Effector memory CD8-positive, alpha-beta T cell (primary cell): ENCODE data around the gene RBFA.
"Not testable (repeated sequence)": the region's sequence is repeated elsewhere in the genome, so short reads cannot be mapped to it uniquely, and the experiment has no call there.

Experiments used
- ATAC-seq: fragments of 150-1000 bp; cut with Tn5 transposase; replicated peaks from 2 replicates; pipeline ENCODE4 v1.10.0; 2021; ENCODE audit warnings: mild to moderate bottlenecking, moderate library complexity
- DNase-seq, 3 experiments: peaks; one replicate each; pipeline ENCODE4 v3.0.0; 2021
- H3K27ac Mint-ChIP-seq, 2 donors: one replicate each; pipeline ENCODE4 v1.8.0; 2022; ENCODE audit warnings: mild to moderate bottlenecking in 2 of 2, mixed read lengths in 2 of 2, moderate library complexity in 2 of 2
- H3K27me3 Mint-ChIP-seq, 2 donors: one replicate each; pipeline ENCODE4 v1.8.0; 2022; ENCODE audit warnings: mixed read lengths in 2 of 2
- H3K36me3 Mint-ChIP-seq: one replicate; pipeline ENCODE4 v1.8.0; 2022; ENCODE audit warnings: mild to moderate bottlenecking, moderate library complexity, mixed read lengths; ENCODE audit not compliant: insufficient read depth
- H3K4me1 Mint-ChIP-seq, 2 donors: one replicate each; pipeline ENCODE4 v1.8.0; 2022; ENCODE audit warnings: low read depth in 2 of 2, mixed read lengths in 2 of 2
- H3K4me3 Mint-ChIP-seq, 2 donors: one replicate each; pipeline ENCODE4 v1.8.0; 2022; ENCODE audit warnings: mild to moderate bottlenecking in 2 of 2, mixed read lengths in 2 of 2, moderate library complexity in 2 of 2
- H3K9me3 Mint-ChIP-seq, 2 donors: one replicate each; pipeline ENCODE4 v1.8.0; 2022; ENCODE audit warnings: mixed read lengths in 2 of 2
- total RNA-seq, 9 experiments: gene quantifications; one replicate each; lab custom pipeline; 2026; lab: John Stamatoyannopoulos, UW

Gene RBFA
- 5.9 to 16.7 (median 10.6) reads per million in 9 experiments for total RNA-seq

GRCh38 chr18:80034068-80034851, at the start of gene RBFA:
TSS of gene RBFA (plus strand) at chr18:80034434. CDS start at chr18:80034496, 62 bp downstream.
- ATAC-seq, result peak; percentile 69
- H3K4me1 Mint-ChIP-seq, result peaks cover 14 to 22% of the 10 kb centered on the region in 2 donors
- H3K9me3 Mint-ChIP-seq, result peaks cover 5 to 8% of the 10 kb centered on the region in 2 donors
- H3K27me3 Mint-ChIP-seq, result no peaks in the 10 kb centered on the region
- peak within 1 kb of the TSS; percentile 95 to 96 for H3K27ac Mint-ChIP-seq
- DNase-seq, result peak; percentile 98 to 99 (median 99)
- H3K36me3 Mint-ChIP-seq, result peaks cover 33% of the 10 kb centered on the region
- peak within 1 kb of the TSS; percentile 76 to 82 for H3K4me3 Mint-ChIP-seq

- Mint-ChIP-seq H3K4me1 (peaks cover 54 to 66% of the 10 kb centered on the region in 2 donors), H3K36me3 (peaks cover 23% of the 10 kb centered on the region), H3K4me3 (no peak overlapping the region), H3K27me3 (no peaks in the 10 kb centered on the region), H3K27ac (no peak overlapping the region), H3K9me3 (no peaks in the 10 kb centered on the region)
- no peak for ATAC-seq
- no peak for DNase-seq
These were observed 49.1 kb upstream of the RBFA start for GRCh38 chr18:79985172-79985571.

GRCh38 chr18:79986726-79987125, 47.5 kb upstream of the RBFA start:
- no peak for ATAC-seq
- H3K27me3 Mint-ChIP-seq, result no peaks in the 10 kb centered on the region
- H3K4me1 Mint-ChIP-seq, result peaks cover 46 to 59% of the 10 kb centered on the region in 2 donors
- peak overlapping the region; percentile 85 to 96 for H3K27ac Mint-ChIP-seq
- no peaks in the 10 kb centered on the region for H3K9me3 Mint-ChIP-seq
- H3K36me3 Mint-ChIP-seq, result peaks cover 22% of the 10 kb centered on the region
- peak overlapping the region; percentile 86 to 89 for H3K4me3 Mint-ChIP-seq
- DNase-seq, result no peak

- ATAC-seq (no peak), DNase-seq (no peak)
- Mint-ChIP-seq H3K27me3 (no peaks in the 10 kb centered on the region), H3K27ac (peak overlapping the region; percentile 96), H3K4me1 (peaks cover 38 to 51% of the 10 kb centered on the region in 2 donors), H3K9me3 (no peaks in the 10 kb centered on the region), H3K36me3 (peaks cover 19% of the 10 kb centered on the region), H3K4me3 (peak overlapping the region; percentile 86 to 89)
These were observed 46.7 kb upstream of the RBFA start for GRCh38 chr18:79987566-79987965.

- Mint-ChIP-seq H3K27ac (peak overlapping the region; percentile 96), H3K4me3 (peak overlapping the region; percentile 86 to 89), H3K4me1 (peaks cover 34 to 48% of the 10 kb centered on the region in 2 donors), H3K9me3 (no peaks in the 10 kb centered on the region), H3K36me3 (peaks cover 19% of the 10 kb centered on the region), H3K27me3 (no peaks in the 10 kb centered on the region)
- DNase-seq, result peak; percentile 56 to 62 (median 58)
- peak; percentile 72 for ATAC-seq
These were observed 46.2 kb upstream of the RBFA start for GRCh38 chr18:79988071-79988450.

GRCh38 chr18:79988451-79989194, 45.6 kb upstream of the RBFA start, which contains the start of gene TXNL4A:
TSS of gene TXNL4A (minus strand) at chr18:79988563. CDS start at chr18:79988392, 171 bp downstream.
- Mint-ChIP-seq H3K4me3 (peak within 1 kb of the TSS; percentile 86 to 89), H3K36me3 (peaks cover 19% of the 10 kb centered on the region)
- peak; percentile 75 to 82 (median 81) for DNase-seq

GRCh38 chr18:79989195-79989497, 45.1 kb upstream of the RBFA start:
- peak overlapping the region; percentile 86 to 89 for H3K4me3 Mint-ChIP-seq
- ATAC-seq, result no peak
- H3K27ac Mint-ChIP-seq, result peak overlapping the region; percentile 96
- peaks cover 19% of the 10 kb centered on the region for H3K36me3 Mint-ChIP-seq
- H3K4me1 Mint-ChIP-seq, result peaks cover 25 to 38% of the 10 kb centered on the region in 2 donors
- no peak for DNase-seq
- no peaks in the 10 kb centered on the region for H3K9me3 Mint-ChIP-seq
- peaks cover 0 to 1% of the 10 kb centered on the region in 2 donors for H3K27me3 Mint-ChIP-seq

More at GRCh38 chr18:79988451-79989194, 45.6 kb upstream of the RBFA start, which contains the start of gene TXNL4A:
- H3K9me3 Mint-ChIP-seq, result no peaks in the 10 kb centered on the region
- H3K4me1 Mint-ChIP-seq, result peaks cover 30 to 43% of the 10 kb centered on the region in 2 donors
- H3K27ac Mint-ChIP-seq, result peak within 1 kb of the TSS; percentile 96
- peak; percentile 91 for ATAC-seq
- H3K27me3 Mint-ChIP-seq, result no peaks in the 10 kb centered on the region

- no peak for DNase-seq
- Mint-ChIP-seq H3K36me3 (peaks cover 8% of the 10 kb centered on the region), H3K4me1 (peaks cover 10 to 20% of the 10 kb centered on the region in 2 donors), H3K9me3 (no peaks in the 10 kb centered on the region), H3K27me3 (peaks cover 0 to 17% of the 10 kb centered on the region in 2 donors), H3K4me3 (no peak overlapping the region), H3K27ac (no peak overlapping the region)
- ATAC-seq, result no peak
These were observed 42.7 kb upstream of the RBFA start for GRCh38 chr18:79991494-79991893.

GRCh38 chr18:79999701-80000100, 34.5 kb upstream of the RBFA start:
- H3K36me3 Mint-ChIP-seq, H3K4me1 Mint-ChIP-seq, ATAC-seq, H3K27ac Mint-ChIP-seq, H3K9me3 Mint-ChIP-seq, H3K4me3 Mint-ChIP-seq, DNase-seq: not testable (repeated sequence)
- H3K27me3 Mint-ChIP-seq, result peaks cover 0 to 18% of the 10 kb centered on the region in 2 donors

- Mint-ChIP-seq H3K36me3 (no peaks in the 10 kb centered on the region), H3K27me3 (peaks cover 0 to 19% of the 10 kb centered on the region in 2 donors), H3K27ac (no peak overlapping the region), H3K4me1 (no peaks in the 10 kb centered on the region), H3K9me3 (peaks cover 0 to 9% of the 10 kb centered on the region in 2 donors), H3K4me3 (no peak overlapping the region)
- ATAC-seq (no peak), DNase-seq (no peak)
These were observed 33.4 kb upstream of the RBFA start for GRCh38 chr18:80000877-80001276.

GRCh38 chr18:80002468-80002867, 31.8 kb upstream of the RBFA start:
- no peak for DNase-seq
- peaks cover 0 to 9% of the 10 kb centered on the region in 2 donors for H3K27me3 Mint-ChIP-seq

GRCh38 chr18:80004600-80005342, 29.5 kb upstream of the RBFA start:
- no peaks in the 10 kb centered on the region for H3K4me1 Mint-ChIP-seq
- no peak overlapping the region for H3K4me3 Mint-ChIP-seq
- H3K27me3 Mint-ChIP-seq, result peaks cover 0 to 9% of the 10 kb centered on the region in 2 donors
- H3K27ac Mint-ChIP-seq, result no peak overlapping the region
- DNase-seq, result no peak
- H3K36me3 Mint-ChIP-seq, result no peaks in the 10 kb centered on the region
- peaks cover 2 to 7% of the 10 kb centered on the region in 2 donors for H3K9me3 Mint-ChIP-seq
- ATAC-seq, result no peak

More at GRCh38 chr18:80002468-80002867, 31.8 kb upstream of the RBFA start:
- Mint-ChIP-seq H3K9me3 (peaks cover 0 to 9% of the 10 kb centered on the region in 2 donors), H3K27ac (no peak overlapping the region), H3K4me3 (no peak overlapping the region), H3K4me1 (no peaks in the 10 kb centered on the region), H3K36me3 (no peaks in the 10 kb centered on the region)
- no peak for ATAC-seq

GRCh38 chr18:80006724-80007123, 27.5 kb upstream of the RBFA start:
- Mint-ChIP-seq H3K4me1 (no peaks in the 10 kb centered on the region), H3K36me3 (no peaks in the 10 kb centered on the region), H3K27ac (no peak overlapping the region), H3K27me3 (peaks cover 0 to 9% of the 10 kb centered on the region in 2 donors), H3K4me3 (no peak overlapping the region), H3K9me3 (peaks cover 0 to 5% of the 10 kb centered on the region in 2 donors)
- DNase-seq (no peak), ATAC-seq (no peak)
